Cardiac muscle cell (in vitro differentiated cells and primary cell): ENCODE measurements around the gene MCCC1. TPM values are rescaled to one million over a fixed set of nuclear protein-coding genes. Genes with fewer than 3 reads are reported as not detected.

Experiments
- DNase-seq, 2 donors: peaks; one replicate each; pipeline versions ENCODE4 v3.0.0 to v3.0.0-alpha.2; 2010 to 2017; ENCODE audit warnings: low read depth in 1 of 2, low spot score in 1 of 2
- H3K27ac ChIP-seq: fragments of 200-600 bp; sonication (generic); 2 replicates; pipeline ENCODE4 v1.5.1; 2016
- H3K27me3 ChIP-seq: fragments of 200-600 bp; sonication (generic); 2 replicates; pipeline ENCODE4 v1.6.0; 2016; ENCODE audit warnings: control low read depth
- H3K36me3 ChIP-seq: fragments of 200-600 bp; sonication (generic); 2 replicates; pipeline ENCODE4 v1.5.1; 2016; ENCODE audit warnings: control low read depth
- H3K4me1 ChIP-seq: fragments of 200-600 bp; sonication (generic); 2 replicates; pipeline ENCODE4 v1.8.1; 2017; ENCODE audit warnings: low read depth, mild to moderate bottlenecking, mixed run types
- H3K4me3 ChIP-seq: fragments of 200-600 bp; sonication (generic); 2 replicates; pipeline ENCODE4 v1.5.1; 2016; ENCODE audit warnings: mild to moderate bottlenecking
- H3K9me3 ChIP-seq: fragments of 200-600 bp; sonication (generic); 2 replicates; pipeline ENCODE4 v1.5.1; 2017; ENCODE audit warnings: low read depth, mild to moderate bottlenecking, control low read depth
- CTCF ChIP-seq: IDR thresholded peaks from 2 replicates; pipeline ENCODE4 v1.5.1; 2012; ENCODE audit warnings: low read depth, mild to moderate bottlenecking, low read length
- polyA plus RNA-seq: library from polyadenylated mRNA; unstranded; fragments of >200 nt; fragmentation: Nextera tagmentation; extraction: Ambion mirVana; gene quantifications from 2 replicates; pipeline ENCODE4 v1.2.1, GENCODE V29; 2016
- total RNA-seq: library from RNA; depleted of rRNA; stranded (reverse); fragments of >200 nt; gene quantifications from 2 replicates; pipeline ENCODE4 v1.2.3, GENCODE V29; 2016

The MCCC1 gene
- total and polyA plus RNA-seq, 2 experiments from 2014 or later: 33.2 to 40.5 TPM

GRCh38 chr3:182967218-182968204, 131.8 kb downstream of the MCCC1 start:
- TF ChIP-seq CTCF: no peak
- Histone ChIP-seq H3K4me3 (no peak overlapping the region), H3K36me3 (no peaks in the 10 kb centered on the region), H3K4me1 (no peaks in the 10 kb centered on the region), H3K27ac (no peak overlapping the region), H3K27me3 (no peaks in the 10 kb centered on the region), H3K9me3 (no peaks in the 10 kb centered on the region)
- no peak for DNase-seq

GRCh38 chr3:182965861-182966366, 133.4 kb downstream of the MCCC1 start:
- Histone ChIP-seq H3K4me1 (no peaks in the 10 kb centered on the region), H3K9me3 (no peaks in the 10 kb centered on the region), H3K4me3 (no peak overlapping the region), H3K27ac (no peak overlapping the region), H3K27me3 (no peaks in the 10 kb centered on the region), H3K36me3 (no peaks in the 10 kb centered on the region)
- DNase-seq: no peak
- TF ChIP-seq CTCF: no peak

Other genes with a start within 250 kb of the MCCC1 start
- gene DCUN1D1, start 119.0 kb downstream of the MCCC1 start, total RNA-seq: 22.8 and 31.1 TPM in 2 replicates
- gene DCUN1D1, start 119.0 kb downstream of the MCCC1 start, polyA plus RNA-seq: 28.4 and 33.2 TPM in 2 replicates
- 0.12 TPM in 1 of 2 replicates, not detected in the other for gene LAMP3, start 63.2 kb upstream of the MCCC1 start, total RNA-seq
- not detected in 2 replicates for gene LAMP3, start 63.2 kb upstream of the MCCC1 start, polyA plus RNA-seq
- 0.69 and 0.99 TPM in 2 replicates for gene B3GNT5, start 153.8 kb upstream of the MCCC1 start, total RNA-seq
- 1.7 and 5.0 TPM in 2 replicates for gene B3GNT5, start 153.8 kb upstream of the MCCC1 start, polyA plus RNA-seq